Vagina (tissue), 2 donors: ENCODE results near the gene ZNF583.

Experiments used
- POLR2A ChIP-seq, 2 donors: fragments of 450-650 bp; IDR thresholded peaks; one replicate each; pipeline ENCODE4 v1.6.1; 2017; ENCODE audit warnings: antibody characterized with exemption in 2 of 2, mild to moderate bottlenecking in 2 of 2, moderate library complexity in 2 of 2
- TF ChIP-seq, protein P1 (sequence below), 3 experiments: fragments of 450-650 bp in 2 of 3; fragments of 200-600 bp in 1 of 3; sonication (generic) in 1 of 3; IDR thresholded peaks; one replicate each; pipeline ENCODE4 v1.5.1; 2017 to 2019; ENCODE audit warnings: antibody characterized with exemption in 3 of 3, mild to moderate bottlenecking in 2 of 3, moderate library complexity in 2 of 3

- TF ChIP-seq, protein P1, sequence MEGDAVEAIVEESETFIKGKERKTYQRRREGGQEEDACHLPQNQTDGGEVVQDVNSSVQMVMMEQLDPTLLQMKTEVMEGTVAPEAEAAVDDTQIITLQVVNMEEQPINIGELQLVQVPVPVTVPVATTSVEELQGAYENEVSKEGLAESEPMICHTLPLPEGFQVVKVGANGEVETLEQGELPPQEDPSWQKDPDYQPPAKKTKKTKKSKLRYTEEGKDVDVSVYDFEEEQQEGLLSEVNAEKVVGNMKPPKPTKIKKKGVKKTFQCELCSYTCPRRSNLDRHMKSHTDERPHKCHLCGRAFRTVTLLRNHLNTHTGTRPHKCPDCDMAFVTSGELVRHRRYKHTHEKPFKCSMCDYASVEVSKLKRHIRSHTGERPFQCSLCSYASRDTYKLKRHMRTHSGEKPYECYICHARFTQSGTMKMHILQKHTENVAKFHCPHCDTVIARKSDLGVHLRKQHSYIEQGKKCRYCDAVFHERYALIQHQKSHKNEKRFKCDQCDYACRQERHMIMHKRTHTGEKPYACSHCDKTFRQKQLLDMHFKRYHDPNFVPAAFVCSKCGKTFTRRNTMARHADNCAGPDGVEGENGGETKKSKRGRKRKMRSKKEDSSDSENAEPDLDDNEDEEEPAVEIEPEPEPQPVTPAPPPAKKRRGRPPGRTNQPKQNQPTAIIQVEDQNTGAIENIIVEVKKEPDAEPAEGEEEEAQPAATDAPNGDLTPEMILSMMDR (IDR thresholded peaks at IDR 0.05) = no peak
- TF ChIP-seq POLR2A (IDR thresholded peaks at IDR 0.05) = no peak
Measured at GRCh38 chr19:56405062-56405461, 930 bp downstream of the ZNF583 start.
